GM10266 (cell line): ENCODE data around the gene HLCS.

Experiments
- DNase-seq: peaks from one replicate; pipeline ENCODE4 v3.0.0; 2012; ENCODE audit errors: extremely low spot score
- CTCF ChIP-seq: IDR thresholded peaks from 2 replicates; pipeline ENCODE4 v1.5.1; 2012; ENCODE audit warnings: mild to moderate bottlenecking, low read depth; ENCODE audit not compliant: control insufficient read depth, insufficient read depth; ENCODE audit errors: missing control alignments

Gene HLCS

GRCh38 chr21:36813052-36813451 lies 153.4 kb downstream of the HLCS start:
- TF ChIP-seq CTCF = no peak

GRCh38 chr21:36811762-36812161 lies 154.7 kb downstream of the HLCS start:
- no peak for TF ChIP-seq CTCF

More at GRCh38 chr21:36813052-36813451, 153.4 kb downstream of the HLCS start:
- no peak for DNase-seq

GRCh38 chr21:36810443-36810842 lies 156.0 kb downstream of the HLCS start:
- DNase-seq = no peak
- no peak for TF ChIP-seq CTCF

More at GRCh38 chr21:36811762-36812161, 154.7 kb downstream of the HLCS start:
- no peak for DNase-seq

- DNase-seq = no peak
- TF ChIP-seq CTCF = no peak
Observed at GRCh38 chr21:36807422-36807928, 159.0 kb downstream of the HLCS start.

- no peak for DNase-seq
Observed at GRCh38 chr21:36806103-36806502, 160.4 kb downstream of the HLCS start.

GRCh38 chr21:36804874-36805611 lies 161.4 kb downstream of the HLCS start:
- TF ChIP-seq CTCF = no peak
- no peak for DNase-seq

More at GRCh38 chr21:36806103-36806502, 160.4 kb downstream of the HLCS start:
- TF ChIP-seq CTCF = no peak

GRCh38 chr21:36803816-36804439 lies 162.5 kb downstream of the HLCS start:
- no peak for TF ChIP-seq CTCF
- DNase-seq = no peak
